CD4-positive, alpha-beta memory T cell (primary cell): ENCODE measurements around the gene GLI1. TPM values are rescaled to one million over a fixed set of nuclear protein-coding genes. Genes with fewer than 3 reads are reported as not detected.

Experiments used
- CTCF ChIA-PET: fragments of 350-600 bp; sonication (Branson Sonifier 250); formaldehyde crosslinking; loops from one replicate; lab custom pipeline; 2021; ENCODE audit warnings: inconsistent platforms; ENCODE audit not compliant: partially characterized antibody; lab: Charles Lee
- POLR2A ChIA-PET: fragments of 350-600 bp; sonication (Branson Sonifier 250); formaldehyde crosslinking; loops from one replicate; lab custom pipeline; 2021; ENCODE audit not compliant: partially characterized antibody; lab: Charles Lee
- DNase-seq, 5 donors: peaks; one replicate each; pipeline versions ENCODE4 v3.0.0 to v3.0.0-alpha.2; 2020 to 2022; ENCODE audit warnings: mixed read lengths in 1 of 5
- H3K27ac ChIP-seq: one replicate; pipeline ENCODE4 v1.7.0; 2013; ENCODE audit warnings: low read depth, low read length
- H3K27me3 ChIP-seq: 2 replicates; pipeline ENCODE4 v1.7.0; 2013; ENCODE audit warnings: mild to moderate bottlenecking, low read length, moderate library complexity; ENCODE audit not compliant: insufficient read depth
- H3K36me3 ChIP-seq: 2 replicates; pipeline ENCODE4 v1.7.0; 2013; ENCODE audit warnings: mild to moderate bottlenecking, low read length, moderate library complexity; ENCODE audit not compliant: insufficient read depth
- H3K4me1 ChIP-seq: 2 replicates; pipeline ENCODE4 v1.7.0; 2013; ENCODE audit warnings: mild to moderate bottlenecking, low read length, moderate library complexity; ENCODE audit not compliant: insufficient read depth
- H3K4me3 ChIP-seq, 2 donors: one replicate each; pipeline ENCODE4 v1.7.0; 2013; ENCODE audit warnings: low read length in 2 of 2, mild to moderate bottlenecking in 1 of 2
- H3K9me3 ChIP-seq, 2 donors: one replicate each; pipeline ENCODE4 v1.7.0; 2013; ENCODE audit warnings: low read length in 2 of 2, control low read depth in 1 of 2; ENCODE audit not compliant: control insufficient read depth in 1 of 2
- H3K27ac Mint-ChIP-seq, 7 donors: one replicate each; pipeline ENCODE4 v1.8.0; 2020 to 2021; ENCODE audit warnings: mixed read lengths in 7 of 7, mild to moderate bottlenecking in 6 of 7, inconsistent platforms in 3 of 7, moderate library complexity in 3 of 7
- H3K27me3 Mint-ChIP-seq, 2 donors: one replicate each; pipeline ENCODE4 v1.8.0; 2020 to 2021; ENCODE audit warnings: mixed read lengths in 2 of 2
- H3K36me3 Mint-ChIP-seq, 2 donors: one replicate each; pipeline ENCODE4 v1.8.0; 2020 to 2021; ENCODE audit warnings: mixed read lengths in 2 of 2, inconsistent platforms in 1 of 2, mild to moderate bottlenecking in 1 of 2
- H3K4me1 Mint-ChIP-seq, 4 donors: one replicate each; pipeline ENCODE4 v1.8.0; 2020 to 2021; ENCODE audit warnings: mixed read lengths in 4 of 4, mild to moderate bottlenecking in 1 of 4
- H3K4me3 Mint-ChIP-seq, 8 donors: one replicate each; pipeline ENCODE4 v1.8.0; 2020 to 2021; ENCODE audit warnings: mixed read lengths in 8 of 8, mild to moderate bottlenecking in 7 of 8, moderate library complexity in 6 of 8, inconsistent platforms in 3 of 8
- H3K9me3 Mint-ChIP-seq, 8 donors: one replicate each; pipeline ENCODE4 v1.8.0; 2020 to 2021; ENCODE audit warnings: mixed read lengths in 8 of 8, mild to moderate bottlenecking in 5 of 8, inconsistent platforms in 3 of 8, moderate library complexity in 1 of 8
- intact Hi-C: fragments of 100-400 bp; cut with micrococcal nuclease; formaldehyde crosslinking; loops from one replicate; pipeline ENCODE4 v1.15.1; 2023
- polyA plus RNA-seq, 2 donors: library from polyadenylated mRNA; unstranded; fragments of 300-500 nt; fragmentation: Illumina TruSeq; gene quantifications; one replicate each; pipeline ENCODE4 v1.2.3, GENCODE V29; 2021
- total RNA-seq, 2 experiments: library from RNA; stranded (reverse); gene quantifications; one replicate each; pipeline ENCODE4 v1.2.3, GENCODE V29; 2021

The GLI1 gene
- total and polyA plus RNA-seq, 4 experiments from 2014 or later, result 0.30 to 0.35 TPM; not detected in 2

GRCh38 chr12:57459055-57459749 is 383 bp upstream of the GLI1 start:
- peaks cover 7 to 20% of the 10 kb centered on the region in 2 donors for H3K27me3 Mint-ChIP-seq
- H3K4me1 Mint-ChIP-seq, result peaks cover 25 to 57% (median 40%) of the 10 kb centered on the region in 4 donors
- H3K9me3 Mint-ChIP-seq, result no peaks in the 10 kb centered on the region
- peak overlapping the region; percentile 41 for H3K27ac ChIP-seq
- H3K4me3 Mint-ChIP-seq, result peak overlapping the region; percentile 94 to 99 (median 97)
- ChIA-PET POLR2A (interaction anchor here (0.5 to 9.6 kb wide), 22 partner anchors 11 to 371 kb away, joined by 3 to 225 read pairs (median 4); partner anchors contain the start of genes ARHGAP9, B4GALNT1, DCTN2 and DDIT3), CTCF (interaction anchor here (0.6 to 9.6 kb wide), 51 partner anchors 11 to 348 kb away, joined by 3 to 204 read pairs (median 5); partner anchors contain the start of genes ARHGAP9, B4GALNT1, DCTN2 and DDIT3)
- H3K9me3 ChIP-seq, result no peaks in the 10 kb centered on the region
- no peaks in the 10 kb centered on the region for H3K36me3 ChIP-seq
- H3K27me3 ChIP-seq, result peaks cover 12% of the 10 kb centered on the region
- intact Hi-C loops, result loop anchor here (1.0 to 10.0 kb wide), 5 partner anchors 28 to 236 kb away; partner anchors contain the start of genes B4GALNT1, DDIT3, OS9 and R3HDM2
- peaks cover 0 to 5% of the 10 kb centered on the region in 2 donors for H3K36me3 Mint-ChIP-seq
- DNase-seq, result peak; percentile 91 to 94 (median 92)
- H3K27ac Mint-ChIP-seq, result peak overlapping the region; percentile 90 to 99 (median 98)
- peaks cover 40% of the 10 kb centered on the region for H3K4me1 ChIP-seq
- H3K4me3 ChIP-seq, result peak overlapping the region; percentile 75 to 88

GRCh38 chr12:57460468-57460784 is 841 bp downstream of the GLI1 start:
- POLR2A ChIA-PET, result interaction anchor here (0.5 to 9.6 kb wide), 7 partner anchors 9 to 160 kb away, joined by 3 to 225 read pairs (median 6); partner anchors contain the start of genes ARHGAP9, DDIT3 and MARS1
- peak overlapping the region; percentile 59 to 89 (median 84) for H3K4me3 Mint-ChIP-seq
- no peak overlapping the region for H3K4me3 ChIP-seq
- H3K36me3 Mint-ChIP-seq, result peaks cover 0 to 5% of the 10 kb centered on the region in 2 donors
- H3K9me3 ChIP-seq, result no peaks in the 10 kb centered on the region
- H3K4me1 Mint-ChIP-seq, result peaks cover 26 to 66% (median 39%) of the 10 kb centered on the region in 4 donors
- peaks cover 12% of the 10 kb centered on the region for H3K27me3 ChIP-seq
- H3K27me3 Mint-ChIP-seq, result peaks cover 7 to 20% of the 10 kb centered on the region in 2 donors
- H3K9me3 Mint-ChIP-seq, result no peaks in the 10 kb centered on the region
- intact Hi-C loops, result loop anchor here (5.0 kb wide), 2 partner anchors 153 to 282 kb away; no protein-coding TSS in a partner anchor
- peak in 3 of 5 donors; percentile 17 to 29 (median 20) for DNase-seq
- peak overlapping the region; percentile 1 to 81 (median 34) for H3K27ac Mint-ChIP-seq
- H3K4me1 ChIP-seq, result peaks cover 40% of the 10 kb centered on the region
- no peaks in the 10 kb centered on the region for H3K36me3 ChIP-seq
- no peak overlapping the region for H3K27ac ChIP-seq
- CTCF ChIA-PET, result interaction anchor here (1.1 to 9.6 kb wide), 6 partner anchors 10 to 196 kb away, joined by 3 to 204 read pairs (median 12); partner anchors contain the start of genes ARHGAP9 and DCTN2

GRCh38 chr12:57460841-57461275 is 1.3 kb downstream of the GLI1 start:
- no peak for DNase-seq
- H3K4me3 Mint-ChIP-seq, result peak overlapping the region; percentile 58 to 94 (median 86)
- H3K9me3 Mint-ChIP-seq, result no peaks in the 10 kb centered on the region
- Histone ChIP-seq H3K9me3 (no peaks in the 10 kb centered on the region), H3K4me1 (peaks cover 40% of the 10 kb centered on the region), H3K4me3 (peak overlapping the region in 1 of 2 donors; percentile 59), H3K27ac (no peak overlapping the region), H3K36me3 (no peaks in the 10 kb centered on the region), H3K27me3 (peaks cover 12% of the 10 kb centered on the region)
- peak overlapping the region in 2 of 7 donors; percentile 60 to 80 for H3K27ac Mint-ChIP-seq
- H3K4me1 Mint-ChIP-seq, result peaks cover 25 to 69% (median 37%) of the 10 kb centered on the region in 4 donors
- H3K36me3 Mint-ChIP-seq, result peaks cover 0 to 5% of the 10 kb centered on the region in 2 donors
- POLR2A ChIA-PET, result interaction anchor here (1.0 to 9.6 kb wide), 4 partner anchors 9 to 160 kb away, joined by 3 to 225 read pairs (median 5); partner anchors contain the start of gene ARHGAP9
- CTCF ChIA-PET, result interaction anchor here (0.8 to 9.6 kb wide), 6 partner anchors 9 to 196 kb away, joined by 3 to 204 read pairs (median 4); partner anchors contain the start of genes ARHGAP9 and DCTN2
- intact Hi-C loops, result loop anchor here (5.0 kb wide), 2 partner anchors 154 to 281 kb away; no protein-coding TSS in a partner anchor
- peaks cover 7 to 20% of the 10 kb centered on the region in 2 donors for H3K27me3 Mint-ChIP-seq

GRCh38 chr12:57461276-57461916 is 1.8 kb downstream of the GLI1 start:
- Mint-ChIP-seq H3K36me3 (peaks cover 0 to 5% of the 10 kb centered on the region in 2 donors), H3K4me3 (peak overlapping the region; percentile 86 to 94 (median 88)), H3K4me1 (peaks cover 23 to 64% (median 34%) of the 10 kb centered on the region in 4 donors), H3K9me3 (no peaks in the 10 kb centered on the region), H3K27ac (peak overlapping the region in 5 of 7 donors; percentile 65 to 82 (median 80)), H3K27me3 (peaks cover 7 to 18% of the 10 kb centered on the region in 2 donors)
- ChIA-PET CTCF (interaction anchor here (0.8 to 9.6 kb wide), 13 partner anchors 9 to 197 kb away, joined by 3 to 204 read pairs (median 4); partner anchors contain the start of gene ARHGAP9), POLR2A (interaction anchor here (1.0 to 9.6 kb wide), 7 partner anchors 8 to 159 kb away, joined by 3 to 225 read pairs (median 6); partner anchors contain the start of genes ARHGAP9 and DDIT3)
- peaks cover 36% of the 10 kb centered on the region for H3K4me1 ChIP-seq
- H3K27ac ChIP-seq, result no peak overlapping the region
- DNase-seq, result peak in 2 of 5 donors; percentile 22 to 57
- H3K4me3 ChIP-seq, result peak overlapping the region; percentile 42 to 59
- peaks cover 12% of the 10 kb centered on the region for H3K27me3 ChIP-seq
- no peaks in the 10 kb centered on the region for H3K36me3 ChIP-seq
- intact Hi-C loops, result loop anchor here (5.0 kb wide), 2 partner anchors 154 to 281 kb away; no protein-coding TSS in a partner anchor
- no peaks in the 10 kb centered on the region for H3K9me3 ChIP-seq

- peak in 2 of 5 donors; percentile 19 to 50 for DNase-seq
- H3K4me3 ChIP-seq, result peak overlapping the region; percentile 42 to 59
- Mint-ChIP-seq H3K27ac (peak overlapping the region; percentile 19 to 82 (median 73)), H3K4me3 (peak overlapping the region; percentile 86 to 94 (median 88)), H3K27me3 (peaks cover 7 to 18% of the 10 kb centered on the region in 2 donors), H3K9me3 (no peaks in the 10 kb centered on the region), H3K4me1 (peaks cover 23 to 59% (median 34%) of the 10 kb centered on the region in 4 donors), H3K36me3 (peaks cover 0 to 5% of the 10 kb centered on the region in 2 donors)
- H3K9me3 ChIP-seq, result no peaks in the 10 kb centered on the region
- peaks cover 36% of the 10 kb centered on the region for H3K4me1 ChIP-seq
- POLR2A ChIA-PET, result interaction anchor here (1.2 to 9.6 kb wide), 5 partner anchors 10 to 159 kb away, joined by 3 to 225 read pairs (median 6); partner anchors contain the start of genes ARHGAP9 and DDIT3
- intact Hi-C loops, result loop anchor here (1.0 to 5.0 kb wide), 7 partner anchors 16 to 280 kb away; partner anchors contain the start of genes MBD6 and PIP4K2C
- H3K27ac ChIP-seq, result no peak overlapping the region
- no peaks in the 10 kb centered on the region for H3K36me3 ChIP-seq
- CTCF ChIA-PET, result interaction anchor here (0.8 to 9.6 kb wide), 14 partner anchors 8 to 279 kb away, joined by 3 to 204 read pairs (median 4); partner anchors contain the start of gene ARHGAP9
- H3K27me3 ChIP-seq, result peaks cover 12% of the 10 kb centered on the region
These were observed 2.3 kb downstream of the GLI1 start for GRCh38 chr12:57461917-57462250.

GRCh38 chr12:57462251-57462911 is 2.8 kb downstream of the GLI1 start:
- no peaks in the 10 kb centered on the region for H3K9me3 Mint-ChIP-seq
- ChIA-PET CTCF (interaction anchor here (0.8 to 9.6 kb wide), 14 partner anchors 10 to 279 kb away, joined by 3 to 204 read pairs (median 4); partner anchors contain the start of genes ARHGAP9 and DDIT3), POLR2A (interaction anchor here (1.2 to 9.6 kb wide), 4 partner anchors 10 to 58 kb away, joined by 3 to 225 read pairs (median 9); partner anchors contain the start of genes ARHGAP9 and DDIT3)
- H3K36me3 Mint-ChIP-seq, result peaks cover 0 to 5% of the 10 kb centered on the region in 2 donors
- Histone ChIP-seq H3K9me3 (no peaks in the 10 kb centered on the region), H3K4me1 (peaks cover 36% of the 10 kb centered on the region), H3K27ac (no peak overlapping the region), H3K36me3 (no peaks in the 10 kb centered on the region), H3K4me3 (peak overlapping the region; percentile 42 to 59), H3K27me3 (peaks cover 12% of the 10 kb centered on the region)
- H3K27ac Mint-ChIP-seq, result peak overlapping the region; percentile 13 to 91 (median 80)
- H3K4me1 Mint-ChIP-seq, result peaks cover 23 to 58% (median 35%) of the 10 kb centered on the region in 4 donors
- intact Hi-C loops, result loop anchor here (1.0 to 5.0 kb wide), 7 partner anchors 16 to 280 kb away; partner anchors contain the start of genes MBD6 and PIP4K2C
- H3K4me3 Mint-ChIP-seq, result peak overlapping the region; percentile 86 to 95 (median 89)
- H3K27me3 Mint-ChIP-seq, result peaks cover 7 to 18% of the 10 kb centered on the region in 2 donors
- peak; percentile 84 to 88 (median 87) for DNase-seq
